K562 (cell line): ENCODE measurements around the gene FAM111B.

Experiments used
- ATF2 ChIP-seq: sonication (generic); formaldehyde crosslinking; IDR thresholded peaks from 2 replicates; pipeline ENCODE4 v1.8.1; 2022; ENCODE audit warnings: missing genetic modification reagents
- JUNB ChIP-seq: fragments of 450-650 bp; formaldehyde crosslinking; conservative IDR thresholded peaks from 2 replicates; pipeline ENCODE4 v1.4.0; 2020; ENCODE audit warnings: mild to moderate bottlenecking
- RB1 ChIP-seq: fragments of 450-650 bp; IDR thresholded peaks from 2 replicates; pipeline ENCODE4 v1.6.1; 2017; ENCODE audit warnings: low read depth, mild to moderate bottlenecking
- TF ChIP-seq, protein P1 (sequence below), 3 experiments: IDR thresholded peaks in 2 of 3; conservative IDR thresholded peaks in 1 of 3; 2 replicates each; pipeline ENCODE4 v1.5.1; 2011 to 2012; ENCODE audit warnings: low read length in 3 of 3, mild to moderate bottlenecking in 3 of 3, control low read depth in 2 of 3, improper control_type of control experiment in 1 of 3, inconsistent platforms in 1 of 3, low read depth in 1 of 3, mixed read lengths in 1 of 3, moderate library complexity in 1 of 3; ENCODE audit not compliant: insufficient read depth in 2 of 3

DNA sequence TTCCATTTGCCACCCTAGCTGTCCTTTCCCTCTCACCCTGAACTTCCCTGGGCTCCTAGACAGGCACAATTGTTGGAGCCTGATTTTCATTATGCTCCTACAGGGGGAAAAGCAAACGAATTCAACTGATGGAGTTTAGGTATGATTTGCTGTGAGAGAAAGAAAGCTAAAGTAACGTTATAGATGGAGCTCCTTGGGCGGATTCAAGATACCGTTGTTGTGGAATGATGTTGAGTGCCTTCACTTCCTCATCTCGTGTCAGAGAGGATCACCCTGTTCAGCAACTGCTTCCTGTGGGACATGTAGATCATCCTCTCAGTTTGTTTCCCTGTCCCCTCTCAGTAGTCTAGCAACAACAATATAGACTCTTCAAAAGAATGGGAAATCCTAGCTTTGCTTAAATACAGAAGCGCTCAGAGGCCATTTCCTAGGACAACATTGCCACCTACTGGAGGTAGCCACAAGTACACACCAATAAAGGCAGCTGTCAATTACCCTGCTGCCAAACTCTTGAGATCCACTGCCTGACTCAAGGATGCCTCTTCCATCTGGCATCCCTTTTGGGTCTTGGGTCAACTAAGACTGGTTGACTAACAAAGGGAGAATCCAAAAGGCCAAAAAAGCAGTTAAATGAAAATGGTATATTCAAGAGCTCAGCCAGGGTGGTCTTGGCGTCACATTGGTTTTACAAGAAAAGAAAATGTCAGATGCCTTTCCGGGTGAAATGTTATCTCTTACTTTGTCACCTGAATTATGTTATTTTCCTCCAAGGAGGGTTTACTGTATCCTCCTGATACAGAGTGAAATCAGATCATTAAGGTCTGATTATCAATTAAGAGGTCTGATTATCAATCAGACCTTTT is 51.4 kb downstream of the FAM111B start:
- TF ChIP-seq, protein P1, sequence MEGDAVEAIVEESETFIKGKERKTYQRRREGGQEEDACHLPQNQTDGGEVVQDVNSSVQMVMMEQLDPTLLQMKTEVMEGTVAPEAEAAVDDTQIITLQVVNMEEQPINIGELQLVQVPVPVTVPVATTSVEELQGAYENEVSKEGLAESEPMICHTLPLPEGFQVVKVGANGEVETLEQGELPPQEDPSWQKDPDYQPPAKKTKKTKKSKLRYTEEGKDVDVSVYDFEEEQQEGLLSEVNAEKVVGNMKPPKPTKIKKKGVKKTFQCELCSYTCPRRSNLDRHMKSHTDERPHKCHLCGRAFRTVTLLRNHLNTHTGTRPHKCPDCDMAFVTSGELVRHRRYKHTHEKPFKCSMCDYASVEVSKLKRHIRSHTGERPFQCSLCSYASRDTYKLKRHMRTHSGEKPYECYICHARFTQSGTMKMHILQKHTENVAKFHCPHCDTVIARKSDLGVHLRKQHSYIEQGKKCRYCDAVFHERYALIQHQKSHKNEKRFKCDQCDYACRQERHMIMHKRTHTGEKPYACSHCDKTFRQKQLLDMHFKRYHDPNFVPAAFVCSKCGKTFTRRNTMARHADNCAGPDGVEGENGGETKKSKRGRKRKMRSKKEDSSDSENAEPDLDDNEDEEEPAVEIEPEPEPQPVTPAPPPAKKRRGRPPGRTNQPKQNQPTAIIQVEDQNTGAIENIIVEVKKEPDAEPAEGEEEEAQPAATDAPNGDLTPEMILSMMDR (IDR thresholded peaks at IDR 0.05 in 2 of 3, conservative IDR thresholded peaks at IDR 0.05 in 1 of 3; ENCODE audit: insufficient read depth in 2 of 3, low read depth in 1 of 3, low read length in 3 of 3) = peak; percentile 75 to 89 (median 83)
- no peak for TF ChIP-seq ATF2 (CRISPR knock-in tag)
- no peak for TF ChIP-seq JUNB (CRISPR knock-in tag)
- TF ChIP-seq RB1 = no peak; the same call in 1 of the 2 replicates
